Measurements from ENCODE around the gene CTNNBIP1. TPM values are rescaled to one million over a fixed set of nuclear protein-coding genes. Genes with fewer than 3 reads are reported as not detected.

Gene CTNNBIP1
- polyA plus RNA-seq, 1 experiment: 28.3 TPM

GRCh38 chr1:9942399-9942938 lies 32.4 kb upstream of the CTNNBIP1 start:
- DNase-seq (ENCODE audit: low read depth, low spot score): peak; percentile 10
- H3K9me3 ChIP-seq (ENCODE audit: control insufficient read depth, insufficient read depth, low read length): no peaks in the 10 kb centered on the region
- CTCF ChIA-PET: interaction anchor here (0.6 to 3.7 kb wide), 16 partner anchors 9 to 327 kb away, joined by 3 to 73 read pairs (median 4); partner anchors contain the start of gene KIF1B

GRCh38 chr1:9929431-9930385 lies 19.6 kb upstream of the CTNNBIP1 start:
- CTCF ChIA-PET: interaction anchor here (0.7 to 1.1 kb wide), 2 partner anchors 55 to 64 kb away, joined by 3 read pairs; no protein-coding TSS in a partner anchor

More at GRCh38 chr1:9942399-9942938, 32.4 kb upstream of the CTNNBIP1 start:
- peak; percentile 72 for TF ChIP-seq CTCF (IDR thresholded peaks at IDR 0.05; ENCODE audit: low read depth, low read length)
- POLR2A ChIA-PET: interaction anchor here (1.0 to 1.6 kb wide), 3 partner anchors 32 to 71 kb away, joined by 4 to 11 read pairs (median 8); no protein-coding TSS in a partner anchor
- H3K27ac ChIP-seq (ENCODE audit: low read depth, low read length): peak overlapping the region; percentile 90
- H3K4me3 ChIP-seq (ENCODE audit: low read depth, low read length): peak overlapping the region; percentile 90
- no peaks in the 10 kb centered on the region for H3K27me3 ChIP-seq (ENCODE audit: control insufficient read depth, insufficient read depth, low read length)

GRCh38 chr1:9927259-9927658 lies 17.2 kb upstream of the CTNNBIP1 start:
- Histone ChIP-seq H3K4me3 (ENCODE audit: low read depth, low read length) (no peak overlapping the region), H3K27me3 (ENCODE audit: control insufficient read depth, insufficient read depth, low read length) (no peaks in the 10 kb centered on the region), H3K27ac (ENCODE audit: low read depth, low read length) (no peak overlapping the region), H3K9me3 (ENCODE audit: control insufficient read depth, insufficient read depth, low read length) (no peaks in the 10 kb centered on the region)
- no peak for DNase-seq (ENCODE audit: low read depth, low spot score)
- ChIA-PET CTCF (interaction anchor here (0.5 kb wide), 1 partner anchor 24 kb away, joined by 7 read pairs; no protein-coding TSS in a partner anchor), POLR2A (interaction anchor here (0.7 kb wide), 1 partner anchor 217 kb away, joined by 6 read pairs; no protein-coding TSS in a partner anchor)
- no peak for TF ChIP-seq CTCF (IDR thresholded peaks at IDR 0.05; ENCODE audit: low read depth, low read length)

More at GRCh38 chr1:9929431-9930385, 19.6 kb upstream of the CTNNBIP1 start:
- H3K9me3 ChIP-seq (ENCODE audit: control insufficient read depth, insufficient read depth, low read length): no peaks in the 10 kb centered on the region
- no peak overlapping the region for H3K27ac ChIP-seq (ENCODE audit: low read depth, low read length)
- H3K4me3 ChIP-seq (ENCODE audit: low read depth, low read length): no peak overlapping the region
- no peak for TF ChIP-seq CTCF (IDR thresholded peaks at IDR 0.05; ENCODE audit: low read depth, low read length)
- POLR2A ChIA-PET: no interaction called here
- no peaks in the 10 kb centered on the region for H3K27me3 ChIP-seq (ENCODE audit: control insufficient read depth, insufficient read depth, low read length)
- DNase-seq (ENCODE audit: low read depth, low spot score): no peak

GRCh38 chr1:9922342-9922741 lies 12.3 kb upstream of the CTNNBIP1 start:
- Histone ChIP-seq H3K27ac (ENCODE audit: low read depth, low read length) (no peak overlapping the region), H3K4me3 (ENCODE audit: low read depth, low read length) (no peak overlapping the region), H3K9me3 (ENCODE audit: control insufficient read depth, insufficient read depth, low read length) (no peaks in the 10 kb centered on the region), H3K27me3 (ENCODE audit: control insufficient read depth, insufficient read depth, low read length) (peaks cover 3% of the 10 kb centered on the region)
- ChIA-PET POLR2A (no interaction called here), CTCF (interaction anchor here (1.0 kb wide), 1 partner anchor 21 kb away, joined by 3 read pairs; the partner anchor contains the start of genes LZIC and NMNAT1)
- DNase-seq (ENCODE audit: low read depth, low spot score): no peak
- TF ChIP-seq CTCF (IDR thresholded peaks at IDR 0.05; ENCODE audit: low read depth, low read length): no peak
